Neural cell (in vitro differentiated cells): ENCODE measurements around the gene KCNAB1. TPM values are rescaled to one million over a fixed set of nuclear protein-coding genes. Genes with fewer than 3 reads are reported as not detected.

ENCODE experiments used
- H2AFZ ChIP-seq: fragments of 200-600, 300-800 bp; sonication (generic), shearing (Covaris generic); 2 replicates; pipeline ENCODE4 v1.6.0; 2014; ENCODE audit warnings: low read depth, mild to moderate bottlenecking, antibody characterized with exemption, low read length, moderate library complexity
- H3F3A ChIP-seq: fragments of 200-600 bp; shearing (Covaris generic); 2 replicates; pipeline ENCODE4 v1.6.1; 2016; ENCODE audit warnings: mild to moderate bottlenecking, moderate library complexity, mixed read lengths, antibody characterized with exemption, low read length; ENCODE audit not compliant: insufficient read depth, poor library complexity, severe bottlenecking
- H3K27ac ChIP-seq: fragments of 200-600, 300-800 bp; sonication (generic), shearing (Covaris generic); 2 replicates; pipeline ENCODE4 v1.5.1; 2014; ENCODE audit warnings: mild to moderate bottlenecking, low read length, moderate library complexity
- H3K27me3 ChIP-seq: fragments of 300-800, 200-600 bp; sonication (generic), shearing (Covaris generic); 2 replicates; pipeline ENCODE4 v1.6.0; 2014; ENCODE audit warnings: mild to moderate bottlenecking, low read depth, low read length, moderate library complexity; ENCODE audit not compliant: insufficient read depth
- H3K36me3 ChIP-seq: fragments of 300-800, 200-600 bp; sonication (generic), shearing (Covaris generic); 2 replicates; pipeline ENCODE4 v1.5.1; 2014; ENCODE audit warnings: mild to moderate bottlenecking, antibody characterized with exemption, low read length, moderate library complexity; ENCODE audit not compliant: insufficient read depth
- H3K4me2 ChIP-seq: fragments of 300-800, 200-600 bp; sonication (generic), shearing (Covaris generic); 2 replicates; pipeline ENCODE4 v1.6.0; 2014; ENCODE audit warnings: mild to moderate bottlenecking, low read length
- H3K4me3 ChIP-seq: fragments of 300-800, 200-600 bp; sonication (generic), shearing (Covaris generic); 2 replicates; pipeline ENCODE4 v1.5.1; 2014; ENCODE audit warnings: mild to moderate bottlenecking, low read length, moderate library complexity
- H3K79me2 ChIP-seq: fragments of 200-600 bp; shearing (Covaris generic); replicated peaks from 2 replicates; pipeline ENCODE4 v1.6.0; 2014; ENCODE audit warnings: mild to moderate bottlenecking, low read length, moderate library complexity; ENCODE audit not compliant: insufficient read depth
- H3K9ac ChIP-seq: fragments of 300-800, 200-600 bp; sonication (generic), shearing (Covaris generic); 2 replicates; pipeline ENCODE4 v1.6.1; 2016; ENCODE audit warnings: mild to moderate bottlenecking, low read length, mixed read lengths
- H3K9me2 ChIP-seq: fragments of 200-600 bp; shearing (Covaris generic); 2 replicates; pipeline ENCODE4 v1.6.1; 2016; ENCODE audit warnings: mild to moderate bottlenecking, low read length, mixed read lengths; ENCODE audit not compliant: insufficient read depth
- H3K9me3 ChIP-seq: fragments of 200-600, 300-800 bp; sonication (generic), shearing (Covaris generic); 2 replicates; pipeline ENCODE4 v1.6.1; 2016; ENCODE audit warnings: mild to moderate bottlenecking, mixed run types, low read length, moderate library complexity, mixed read lengths
- H4K20me1 ChIP-seq: fragments of 200-600 bp; shearing (Covaris generic); 2 replicates; pipeline ENCODE4 v1.6.1; 2016; ENCODE audit warnings: mild to moderate bottlenecking, mixed run types; ENCODE audit not compliant: insufficient read depth
- CTCF ChIP-seq: fragments of 450-650 bp; IDR thresholded peaks from 2 replicates; pipeline ENCODE4 v1.5.1; 2014; ENCODE audit warnings: antibody characterized with exemption, mild to moderate bottlenecking, moderate library complexity; ENCODE audit not compliant: poor library complexity, severe bottlenecking
- EP300 ChIP-seq: fragments of 450-650 bp; conservative IDR thresholded peaks from 2 replicates; pipeline ENCODE4 v1.6.1; 2014; ENCODE audit warnings: antibody characterized with exemption, mild to moderate bottlenecking, moderate library complexity; ENCODE audit not compliant: poor library complexity, severe bottlenecking
- EZH2 ChIP-seq: fragments of 200-600, 300-800 bp; shearing (Covaris generic), sonication (generic); IDR thresholded peaks from 2 replicates; pipeline ENCODE4 v1.6.1; 2014; ENCODE audit warnings: antibody characterized with exemption, low read length, borderline replicate concordance, mild to moderate bottlenecking; ENCODE audit not compliant: insufficient read depth, poor library complexity, severe bottlenecking
- MXI1 ChIP-seq: fragments of 450-650 bp; conservative IDR thresholded peaks from 2 replicates; pipeline ENCODE4 v1.6.1; 2014; ENCODE audit warnings: antibody characterized with exemption, mild to moderate bottlenecking; ENCODE audit not compliant: poor library complexity, severe bottlenecking
- POLR2AphosphoS5 ChIP-seq: IDR thresholded peaks from 2 replicates; pipeline ENCODE4 v1.6.1; 2012
- RAD21 ChIP-seq: fragments of 450-650 bp; conservative IDR thresholded peaks from 2 replicates; pipeline ENCODE4 v1.6.1; 2014; ENCODE audit warnings: antibody characterized with exemption, mild to moderate bottlenecking, moderate library complexity
- REST ChIP-seq: IDR thresholded peaks from 2 replicates; pipeline ENCODE4 v1.6.1; 2012; ENCODE audit warnings: borderline replicate concordance
- SMC3 ChIP-seq: fragments of 450-650 bp; conservative IDR thresholded peaks from 2 replicates; pipeline ENCODE4 v1.6.1; 2014; ENCODE audit warnings: antibody characterized with exemption, mild to moderate bottlenecking, moderate library complexity; ENCODE audit not compliant: poor library complexity
- TAF1 ChIP-seq: IDR thresholded peaks from 2 replicates; pipeline ENCODE4 v1.6.1; 2012; ENCODE audit warnings: low read depth
- polyA plus RNA-seq: library from polyadenylated mRNA; depleted of rRNA; stranded (reverse); fragments of >200 nt; gene quantifications from 2 replicates; pipeline ENCODE4 v1.2.3, GENCODE V29; 2014

Gene KCNAB1
- polyA plus RNA-seq, 1 donor from 2014 or later: 14.9 TPM

- Histone ChIP-seq H3K79me2 (no peaks in the 10 kb centered on the region), H3K9ac (no peak overlapping the region), H3K4me2 (no peak overlapping the region), H4K20me1 (no peaks in the 10 kb centered on the region), H2AFZ (no peak overlapping the region), H3F3A (no peaks in the 10 kb centered on the region), H3K27me3 (no peaks in the 10 kb centered on the region), H3K9me2 (no peaks in the 10 kb centered on the region), H3K27ac (no peak overlapping the region), H3K4me3 (no peak overlapping the region), H3K36me3 (no peaks in the 10 kb centered on the region), H3K9me3 (no peaks in the 10 kb centered on the region)
- TF ChIP-seq RAD21 (no peak), MXI1 (no peak), EP300 (no peak), REST (no peak)
These were observed 405.4 kb downstream of the KCNAB1 start for GRCh38 chr3:156525808-156526207.

GRCh38 chr3:156527060-156527459, 406.7 kb downstream of the KCNAB1 start:
- H3F3A ChIP-seq: no peaks in the 10 kb centered on the region
- no peak overlapping the region for H3K9ac ChIP-seq
- no peaks in the 10 kb centered on the region for H3K9me2 ChIP-seq
- H3K27me3 ChIP-seq: no peaks in the 10 kb centered on the region
- H3K4me3 ChIP-seq: no peak overlapping the region
- TF ChIP-seq EP300 (no peak), MXI1 (no peak), POLR2AphosphoS5 (no peak), SMC3 (no peak), RAD21 (no peak), REST (no peak), CTCF (no peak), EZH2 (no peak), TAF1 (no peak)
- H3K4me2 ChIP-seq: no peak overlapping the region
- no peaks in the 10 kb centered on the region for H3K9me3 ChIP-seq
- no peaks in the 10 kb centered on the region for H4K20me1 ChIP-seq
- no peaks in the 10 kb centered on the region for H3K36me3 ChIP-seq
- no peak overlapping the region for H2AFZ ChIP-seq
- H3K27ac ChIP-seq: no peak overlapping the region
- no peaks in the 10 kb centered on the region for H3K79me2 ChIP-seq
